ENCODE results near the gene SLC26A3. TPM values are rescaled to one million over a fixed set of nuclear protein-coding genes. Genes with fewer than 3 reads are reported as not detected.
A peak's percentile ranks its signal among the peaks of the same experiment; 100 is the strongest.

SLC26A3 gene
- total and polyA plus RNA-seq, 11 donors: 0.10 to 0.35 TPM; not detected in 9

GRCh38 chr7:107847168-107847835, 44.3 kb upstream of the SLC26A3 start:
- TF ChIP-seq POLR2A (IDR thresholded peaks at IDR 0.05) (no peak), CTCF (IDR thresholded peaks at IDR 0.05) (no peak)
- WGBS, 4 donors: 92 to 98% (median 95%) methylated on average over 13 to 18 of the region's 18 CpGs
- no peak overlapping the region for H3K4me3 ChIP-seq
- no peaks in the 10 kb centered on the region for H3K27me3 ChIP-seq
- intact Hi-C loops (cut with DNase I): no loop called here
- H3K4me1 ChIP-seq: peaks cover 0 to 7% (median 0%) of the 10 kb centered on the region in 12 donors
- no peak overlapping the region for H3K27ac ChIP-seq
- H3K36me3 ChIP-seq: no peaks in the 10 kb centered on the region
- no peak for DNase-seq
- ATAC-seq: no peak
- H3K9me3 ChIP-seq: no peaks in the 10 kb centered on the region

- Histone ChIP-seq H3K9me3 (no peaks in the 10 kb centered on the region), H3K27ac (no peak overlapping the region), H3K36me3 (no peaks in the 10 kb centered on the region), H3K27me3 (no peaks in the 10 kb centered on the region), H3K4me3 (no peak overlapping the region), H3K4me1 (peaks cover 0 to 7% (median 0%) of the 10 kb centered on the region in 12 donors)
- peak in 2 of 4 donors; percentile 37 to 60 for ATAC-seq
- TF ChIP-seq CTCF (IDR thresholded peaks at IDR 0.05) (no peak), POLR2A (IDR thresholded peaks at IDR 0.05) (no peak)
- no peak for DNase-seq
- intact Hi-C loops (cut with DNase I): no loop called here
Measured at GRCh38 chr7:107846324-107846723, 43.3 kb upstream of the SLC26A3 start.

- 89 to 94% (median 92%) methylated on average over 16 of the region's 16 CpGs for WGBS, 4 donors
- DNase-seq (no peak), ATAC-seq (no peak)
- H3K4me1 ChIP-seq: peaks cover 0 to 7% (median 0%) of the 10 kb centered on the region in 12 donors
- no peaks in the 10 kb centered on the region for H3K27me3 ChIP-seq
- TF ChIP-seq CTCF (IDR thresholded peaks at IDR 0.05) (no peak), POLR2A (IDR thresholded peaks at IDR 0.05) (no peak)
- H3K9me3 ChIP-seq: no peaks in the 10 kb centered on the region
- H3K36me3 ChIP-seq: no peaks in the 10 kb centered on the region
- H3K27ac ChIP-seq: no peak overlapping the region
- intact Hi-C loops (cut with DNase I): no loop called here
- H3K4me3 ChIP-seq: no peak overlapping the region
Measured at GRCh38 chr7:107843184-107843583, 40.2 kb upstream of the SLC26A3 start.

GRCh38 chr7:107842213-107842612, 39.2 kb upstream of the SLC26A3 start:
- Histone ChIP-seq H3K9me3 (no peaks in the 10 kb centered on the region), H3K27ac (no peak overlapping the region), H3K27me3 (no peaks in the 10 kb centered on the region), H3K4me3 (no peak overlapping the region), H3K4me1 (peaks cover 0 to 7% (median 0%) of the 10 kb centered on the region in 12 donors), H3K36me3 (no peaks in the 10 kb centered on the region)
- no peak for ATAC-seq
- TF ChIP-seq CTCF (IDR thresholded peaks at IDR 0.05): no peak
- no peak for TF ChIP-seq POLR2A (IDR thresholded peaks at IDR 0.05)
- intact Hi-C loops (cut with DNase I): no loop called here
- DNase-seq: no peak
- WGBS, 4 donors: 91 to 97% (median 93%) methylated on average over 3 of the region's 3 CpGs
